HG03342 (cell line): ENCODE measurements around the gene DPM2.

Source experiments
- ATAC-seq: cut with Tn5 transposase; IDR thresholded peaks from one replicate; pipeline ENCODE4 v1.9.1; 2021; ENCODE audit warnings: mild to moderate bottlenecking, moderate library complexity; ENCODE audit not compliant: unreplicated experiment

Gene DPM2

GRCh38 chr9:127973169-127974000 lies 35.7 kb upstream of the DPM2 start:
- no peak for ATAC-seq

- no peak for ATAC-seq
Observed at GRCh38 chr9:127972236-127972871, 34.7 kb upstream of the DPM2 start.

- no peak for ATAC-seq
Observed at GRCh38 chr9:127971357-127972235, 33.9 kb upstream of the DPM2 start.

- ATAC-seq, result peak; percentile 76
Observed at GRCh38 chr9:127970401-127971313, 33.0 kb upstream of the DPM2 start.

- ATAC-seq, result no peak
Observed at GRCh38 chr9:127968700-127969383, 31.2 kb upstream of the DPM2 start.

- ATAC-seq, result no peak
Observed at GRCh38 chr9:127968042-127968441, 30.4 kb upstream of the DPM2 start.

- no peak for ATAC-seq
Observed at GRCh38 chr9:127967151-127967809, 29.6 kb upstream of the DPM2 start.

GRCh38 chr9:127966416-127967150 lies 28.9 kb upstream of the DPM2 start:
- no peak for ATAC-seq

- ATAC-seq, result no peak
Observed at GRCh38 chr9:127965953-127966352, 28.3 kb upstream of the DPM2 start.

GRCh38 chr9:127963359-127964064 lies 25.9 kb upstream of the DPM2 start:
- no peak for ATAC-seq

GRCh38 chr9:127963041-127963358 lies 25.3 kb upstream of the DPM2 start:
- ATAC-seq, result no peak

- ATAC-seq, result no peak
Observed at GRCh38 chr9:127962278-127962677, 24.6 kb upstream of the DPM2 start.

- ATAC-seq, result no peak
Observed at GRCh38 chr9:127961613-127962155, 24.0 kb upstream of the DPM2 start.

- no peak for ATAC-seq
Observed at GRCh38 chr9:127961155-127961490, 23.5 kb upstream of the DPM2 start.

GRCh38 chr9:127960410-127961154 lies 22.9 kb upstream of the DPM2 start:
- ATAC-seq, result no peak

GRCh38 chr9:127959841-127960409 lies 22.3 kb upstream of the DPM2 start:
- ATAC-seq, result no peak

- ATAC-seq, result no peak
Observed at GRCh38 chr9:127959398-127959797, 21.7 kb upstream of the DPM2 start.
